ENCODE measurements around the gene CROCC2. TPM values are rescaled to one million over a fixed set of nuclear protein-coding genes. Genes with fewer than 3 reads are reported as not detected.

CROCC2 gene
- total RNA-seq, 2 experiments from 2014 or later, result not detected

GRCh38 chr2:240869109-240869955 is 36.8 kb upstream of the CROCC2 start:
- intact Hi-C loops (cut with micrococcal nuclease; ENCODE audit: unreplicated experiment), result no loop called here
- DNase-seq (ENCODE audit: low spot score), result no peak
- no peak overlapping the region for H2AFZ ChIP-seq (ENCODE audit: low read length)
- no peak overlapping the region for H3K4me2 ChIP-seq (ENCODE audit: low read length)
- H3K4me1 ChIP-seq (ENCODE audit: insufficient read depth, low read length, poor library complexity, severe bottlenecking), result no peaks in the 10 kb centered on the region
- no peaks in the 10 kb centered on the region for H3K79me2 ChIP-seq (ENCODE audit: insufficient read depth, low read depth, low read length)
- no TSS peak for BruUV-seq (replicated peaks)
- no peaks in the 10 kb centered on the region for H4K20me1 ChIP-seq (ENCODE audit: insufficient read depth, low read length)
- H3K36me3 ChIP-seq (ENCODE audit: insufficient read depth, low read length), result no peaks in the 10 kb centered on the region
- no peak for TF ChIP-seq EZH2phosphoT487 (IDR thresholded peaks at IDR 0.05; ENCODE audit: borderline replicate concordance, low read depth, low read length)
- no peak for TF ChIP-seq CTCF (conservative IDR thresholded peaks at IDR 0.05; ENCODE audit: low read length)
- H3K4me3 ChIP-seq (ENCODE audit: low read depth, low read length, poor library complexity, severe bottlenecking), result no peak overlapping the region
- no peak overlapping the region for H3K27ac ChIP-seq (ENCODE audit: low read depth, low read length, poor library complexity, severe bottlenecking)
- H3K9me3 ChIP-seq (ENCODE audit: low read length), result no peaks in the 10 kb centered on the region
- POLR2A ChIA-PET, result no interaction called here
- CTCF ChIA-PET (ENCODE audit: unreplicated experiment), result no interaction called here
- H3K9me2 ChIP-seq (ENCODE audit: insufficient read depth, low read length), result no peaks in the 10 kb centered on the region

GRCh38 chr2:240869956-240870875 is 35.9 kb upstream of the CROCC2 start:
- Histone ChIP-seq H3K4me3 (ENCODE audit: low read depth, low read length, poor library complexity, severe bottlenecking) (no peak overlapping the region), H2AFZ (ENCODE audit: low read length) (no peak overlapping the region), H3K9me3 (ENCODE audit: low read length) (no peaks in the 10 kb centered on the region), H3K79me2 (ENCODE audit: insufficient read depth, low read depth, low read length) (no peaks in the 10 kb centered on the region), H3K9me2 (ENCODE audit: insufficient read depth, low read length) (no peaks in the 10 kb centered on the region), H3K4me2 (ENCODE audit: low read length) (no peak overlapping the region), H4K20me1 (ENCODE audit: insufficient read depth, low read length) (no peaks in the 10 kb centered on the region), H3K4me1 (ENCODE audit: insufficient read depth, low read length, poor library complexity, severe bottlenecking) (no peaks in the 10 kb centered on the region), H3K27ac (ENCODE audit: low read depth, low read length, poor library complexity, severe bottlenecking) (no peak overlapping the region), H3K36me3 (ENCODE audit: insufficient read depth, low read length) (no peaks in the 10 kb centered on the region)
- BruUV-seq (replicated peaks), result no TSS peak
- CTCF ChIA-PET (ENCODE audit: unreplicated experiment), result no interaction called here
- no peak for TF ChIP-seq EZH2phosphoT487 (IDR thresholded peaks at IDR 0.05; ENCODE audit: borderline replicate concordance, low read depth, low read length)
- TF ChIP-seq CTCF (conservative IDR thresholded peaks at IDR 0.05; ENCODE audit: low read length), result no peak
- POLR2A ChIA-PET, result no interaction called here
- intact Hi-C loops (cut with micrococcal nuclease; ENCODE audit: unreplicated experiment), result no loop called here
- no peak for DNase-seq (ENCODE audit: low spot score)
